HepG2 (cell line): Measurements from ENCODE around the gene ZKSCAN2.

Experiments
- CTCF ChIP-seq: sonication (generic); formaldehyde crosslinking; IDR thresholded peaks from 2 replicates; pipeline ENCODE4 v1.5.0; 2020; ENCODE audit warnings: mild to moderate bottlenecking, missing genetic modification reagents, moderate library complexity
- HOXD1 ChIP-seq: sonication (generic); formaldehyde crosslinking; IDR thresholded peaks from 2 replicates; pipeline ENCODE4 v1.5.0; 2020; ENCODE audit warnings: missing genetic modification reagents
- NFE2 ChIP-seq: sonication (generic); formaldehyde crosslinking; IDR thresholded peaks from 2 replicates; pipeline ENCODE4 v1.4.0; 2020; ENCODE audit warnings: missing genetic modification reagents
- POLR2G ChIP-seq: fragments of 200-400 bp; formaldehyde crosslinking; IDR thresholded peaks from 2 replicates; pipeline ENCODE4 v1.6.1; 2018; ENCODE audit warnings: mild to moderate bottlenecking, low read depth, low read length, moderate library complexity
- ZNF720 ChIP-seq: sonication (generic); formaldehyde crosslinking; IDR thresholded peaks from 2 replicates; pipeline ENCODE4 v1.4.0; 2020; ENCODE audit warnings: missing genetic modification reagents

- no peak for TF ChIP-seq CTCF
- TF ChIP-seq ZNF720 (CRISPR knock-in tag): no peak
- no peak for TF ChIP-seq NFE2 (CRISPR knock-in tag)
- TF ChIP-seq HOXD1 (CRISPR knock-in tag): no peak
- no peak for TF ChIP-seq POLR2G
These were observed 45.0 kb downstream of the ZKSCAN2 start for GRCh38 chr16:25212636-25213035.
